GM19395 (cell line): ENCODE results near the gene SFI1.
"Not testable (repeated sequence)": the region's sequence is repeated elsewhere in the genome, so short reads cannot be mapped to it uniquely, and the experiment has no call there.

ENCODE experiments used
- ATAC-seq: cut with Tn5 transposase; IDR thresholded peaks from one replicate; pipeline ENCODE4 v1.9.1; 2021; ENCODE audit warnings: mild to moderate bottlenecking, moderate library complexity; ENCODE audit not compliant: unreplicated experiment

SFI1 gene

GRCh38 chr22:31496007-31496734, at the start of gene SFI1:
TSS of gene SFI1 (plus strand) at chr22:31496536. CDS start at chr22:31508285, 11,749 bp downstream.
- ATAC-seq = peak; percentile 76

GRCh38 chr22:31446767-31447166, 49.6 kb upstream of the SFI1 start:
- no peak for ATAC-seq

- no peak for ATAC-seq
Observed at GRCh38 chr22:31447337-31447736, 49.0 kb upstream of the SFI1 start.

GRCh38 chr22:31448382-31448781, 48.0 kb upstream of the SFI1 start:
- ATAC-seq = no peak

- no peak for ATAC-seq
Observed at GRCh38 chr22:31449506-31449905, 46.8 kb upstream of the SFI1 start.

GRCh38 chr22:31451709-31452571, 44.4 kb upstream of the SFI1 start:
- no peak for ATAC-seq

GRCh38 chr22:31461699-31462098, 34.6 kb upstream of the SFI1 start:
- no peak for ATAC-seq

- no peak for ATAC-seq
Observed at GRCh38 chr22:31465307-31465706, 31.0 kb upstream of the SFI1 start.

GRCh38 chr22:31474743-31475142, 21.6 kb upstream of the SFI1 start:
- no peak for ATAC-seq

GRCh38 chr22:31475800-31476199, 20.5 kb upstream of the SFI1 start:
- no peak for ATAC-seq

GRCh38 chr22:31477329-31477728, 19.0 kb upstream of the SFI1 start:
- ATAC-seq = peak; percentile 80

GRCh38 chr22:31481129-31481528, 15.2 kb upstream of the SFI1 start:
- ATAC-seq = no peak

GRCh38 chr22:31482470-31482869, 13.9 kb upstream of the SFI1 start:
- ATAC-seq = not testable (repeated sequence)

- ATAC-seq = not testable (repeated sequence)
Observed at GRCh38 chr22:31486369-31486768, 10.0 kb upstream of the SFI1 start.

- ATAC-seq = no peak
Observed at GRCh38 chr22:31486951-31487350, 9.4 kb upstream of the SFI1 start.

- ATAC-seq = no peak
Observed at GRCh38 chr22:31488346-31488883, 7.9 kb upstream of the SFI1 start.

- no peak for ATAC-seq
Observed at GRCh38 chr22:31488988-31489617, 7.2 kb upstream of the SFI1 start.

- peak; percentile 38 for ATAC-seq
Observed at GRCh38 chr22:31489632-31490495, 6.5 kb upstream of the SFI1 start, which contains the start of gene EIF4ENIF1. TSS of gene EIF4ENIF1 (minus strand) at chr22:31489842. CDS start at chr22:31488718, 1,124 bp downstream.

GRCh38 chr22:31490496-31490925, 5.8 kb upstream of the SFI1 start:
- peak; percentile 61 for ATAC-seq
